K562 (cell line): ENCODE measurements around the gene RBM34. TPM values are rescaled to one million over a fixed set of nuclear protein-coding genes. Genes with fewer than 3 reads are reported as not detected.

Experiments used
- BRCA1 ChIP-seq, 2 experiments: fragments of 450-650 bp in 1 of 2; sonication (generic) in 1 of 2; formaldehyde crosslinking in 1 of 2; IDR thresholded peaks; 2 replicates each; pipeline versions ENCODE4 v1.5.0 to v1.6.1; 2017 to 2020; ENCODE audit warnings: mild to moderate bottlenecking in 1 of 2, missing genetic modification reagents in 1 of 2
- BRD9 ChIP-seq: fragments of 450-650 bp; IDR thresholded peaks from 2 replicates; pipeline ENCODE4 v1.6.1; 2018; ENCODE audit warnings: low read depth; ENCODE audit not compliant: partially characterized antibody
- CREBBP ChIP-seq: IDR thresholded peaks from one replicate; pipeline ENCODE4 v1.6.1; 2012; ENCODE audit warnings: low read depth, mild to moderate bottlenecking, control low read depth, inconsistent platforms, low read length
- EHMT2 ChIP-seq: fragments of 450-650 bp; IDR thresholded peaks from 2 replicates; pipeline ENCODE4 v1.6.1; 2018; ENCODE audit warnings: antibody characterized with exemption
- FIP1L1 ChIP-seq: fragments of 200-400 bp; formaldehyde crosslinking; IDR thresholded peaks from 2 replicates; pipeline ENCODE4 v1.6.1; 2018; ENCODE audit warnings: mild to moderate bottlenecking, low read depth, low read length; ENCODE audit not compliant: poor library complexity, severe bottlenecking
- FOXM1 ChIP-seq, 2 experiments: fragments of 450-650 bp in 1 of 2; sonication (generic) in 1 of 2; formaldehyde crosslinking in 1 of 2; IDR thresholded peaks; 2 replicates each; pipeline versions ENCODE4 v1.6.1 to v1.9.0; 2017 to 2022; ENCODE audit warnings: low read depth in 2 of 2, mild to moderate bottlenecking in 2 of 2, missing genetic modification reagents in 1 of 2, moderate library complexity in 1 of 2
- HOXB6 ChIP-seq: fragments of 250-450 bp; sonication (Bioruptor Pico); IDR thresholded peaks from 2 replicates; pipeline ENCODE4 v1.5.1; 2022; ENCODE audit warnings: mild to moderate bottlenecking, borderline replicate concordance
- MECOM ChIP-seq: fragments of 250-450 bp; sonication (Bioruptor Pico); IDR thresholded peaks from 2 replicates; pipeline ENCODE4 v1.8.0; 2022; ENCODE audit warnings: inconsistent platforms
- PHB2 ChIP-seq: fragments of 450-650 bp; IDR thresholded peaks from 2 replicates; pipeline ENCODE4 v1.6.1; 2017; ENCODE audit warnings: low read depth
- PRMT5 ChIP-seq: sonication (generic); formaldehyde crosslinking; IDR thresholded peaks from 2 replicates; pipeline ENCODE4 v1.5.0; 2020; ENCODE audit warnings: missing genetic modification reagents
- SAFB2 ChIP-seq: fragments of 200-400 bp; formaldehyde crosslinking; IDR thresholded peaks from 2 replicates; pipeline ENCODE4 v1.6.1; 2018; ENCODE audit warnings: borderline replicate concordance, low read length, low read depth, moderate library complexity; ENCODE audit not compliant: severe bottlenecking
- XRCC3 ChIP-seq: fragments of 450-650 bp; IDR thresholded peaks from 2 replicates; pipeline ENCODE4 v1.6.1; 2017; ENCODE audit warnings: mild to moderate bottlenecking, moderate library complexity
- ZC3H8 ChIP-seq: fragments of 450-650 bp; IDR thresholded peaks from 2 replicates; pipeline ENCODE4 v1.6.1; 2017
- ZEB2 ChIP-seq: fragments of 450-650 bp; IDR thresholded peaks from 2 replicates; pipeline ENCODE4 v1.6.1; 2016
- ZKSCAN1 ChIP-seq: fragments of 150-350 bp; IDR thresholded peaks from 2 replicates; pipeline ENCODE4 v1.6.1; 2016; ENCODE audit warnings: low read depth, low read length
- ZNF23 ChIP-seq: fragments of 250-450 bp; sonication (Bioruptor Pico); IDR thresholded peaks from 2 replicates; pipeline ENCODE4 v1.4.0; 2020; ENCODE audit warnings: mild to moderate bottlenecking
- ZNF274 ChIP-seq: IDR thresholded peaks from 2 replicates; pipeline ENCODE4 v1.6.1; 2011; ENCODE audit warnings: low read depth, mild to moderate bottlenecking, low read length, moderate library complexity, borderline replicate concordance
- ZNF3 ChIP-seq: fragments of 250-450 bp; sonication (Bioruptor Pico); IDR thresholded peaks from 2 replicates; pipeline ENCODE4 v1.5.0; 2021; ENCODE audit warnings: mild to moderate bottlenecking, moderate library complexity
- ZNF780A ChIP-seq: fragments of 250-450 bp; sonication (Bioruptor Pico); IDR thresholded peaks from 2 replicates; pipeline ENCODE4 v1.5.0; 2021; ENCODE audit warnings: mild to moderate bottlenecking
- polyA plus RNA-seq, 8 experiments: library from polyadenylated mRNA; depleted of rRNA in 4 of 8; stranded (reverse) in 5 of 8; unstranded in 3 of 8; fragments of >200 nt; fragmentation: Nextera tagmentation in 2 of 8; fragmentation: Illumina TruSeq in 1 of 8; extraction: Ambion mirVana in 2 of 8; extraction: Trizol in 1 of 8; gene quantifications; 2 replicates each; pipeline versions ENCODE4 v1.2.1 to v1.2.3, GENCODE V29; 2011 to 2014; ENCODE audit warnings: inconsistent platforms in 1 of 8, missing spikeins in 1 of 8
- total RNA-seq, 7 experiments: library from RNA; depleted of rRNA in 6 of 7; stranded (reverse); fragments of >200 nt in 6 of 7; fragmentation: Illumina TruSeq in 2 of 7; extraction: Trizol in 2 of 7; gene quantifications; 2 replicates each; pipeline versions ENCODE4 v1.2.1 to v1.2.3, GENCODE V29; 2011 to 2021; ENCODE audit warnings: low replicate concordance in 1 of 7
- TF ChIP-seq, protein P1 (sequence below): fragments of 450-650 bp; IDR thresholded peaks from 2 replicates; pipeline ENCODE4 v1.6.1; 2017; ENCODE audit warnings: mild to moderate bottlenecking, moderate library complexity
- TF ChIP-seq, protein P2 (sequence below): fragments of 450-650 bp; formaldehyde crosslinking; IDR thresholded peaks from 2 replicates; pipeline ENCODE4 v1.4.0; 2020; ENCODE audit warnings: mild to moderate bottlenecking, moderate library complexity
- TF ChIP-seq, protein P3 (sequence below): fragments of 150-350 bp; IDR thresholded peaks from 2 replicates; pipeline ENCODE4 v1.6.1; 2014; ENCODE audit warnings: low read depth, mild to moderate bottlenecking, low read length, borderline replicate concordance
- TF ChIP-seq, protein P4 (sequence below): fragments of 450-650 bp; formaldehyde crosslinking; IDR thresholded peaks from 2 replicates; pipeline ENCODE4 v1.4.0; 2020; ENCODE audit warnings: mild to moderate bottlenecking, moderate library complexity

RBM34 gene
- total and polyA plus RNA-seq, 9 of the 15 experiments (the other 6 are each of a cell fraction or from before 2014, with no cell fraction given): 64.0 to 178 (median 124) TPM

DNA sequence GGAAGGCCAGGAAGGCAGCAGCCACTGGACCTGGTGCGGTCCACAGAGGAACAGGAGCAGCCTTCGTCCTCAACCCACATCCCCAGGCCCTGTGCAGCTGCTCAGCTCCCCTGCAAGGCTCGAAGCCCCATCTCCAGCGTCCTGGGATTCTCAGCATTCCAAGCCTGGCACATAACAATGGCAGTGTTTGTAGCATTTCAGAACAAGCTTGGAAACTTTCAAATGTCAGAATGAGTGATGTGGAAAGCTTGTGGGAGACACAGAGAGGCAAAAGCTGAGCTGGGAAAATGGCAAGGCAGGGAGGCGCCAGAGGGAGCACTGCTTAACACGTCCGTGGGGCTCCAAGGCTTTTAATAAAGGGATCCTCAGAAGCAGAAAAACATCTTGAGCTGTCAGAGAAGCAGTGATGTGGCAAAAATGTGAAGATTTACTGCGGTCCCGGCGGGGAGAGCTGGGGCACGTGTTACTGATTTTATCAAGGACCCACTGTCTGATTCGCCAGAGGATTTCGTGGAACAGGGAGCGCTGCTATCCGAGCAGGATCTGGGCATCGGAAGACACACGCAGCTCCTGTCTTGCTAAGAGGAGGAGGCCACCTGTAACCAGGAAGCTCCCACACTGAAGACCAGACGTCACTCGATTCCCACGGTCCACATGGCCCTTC is 70.5 kb downstream of the RBM34 start (continued):
- TF ChIP-seq XRCC3 (no peak), ZEB2 (no peak), ZC3H8 (no peak), SAFB2 (no peak), EHMT2 (no peak), ZNF23 (CRISPR knock-in tag) (no peak), FOXM1 (IDR thresholded peaks at IDR 0.05; ENCODE audit: low read depth) (no peak), FOXM1 (CRISPR knock-in tag; IDR thresholded peaks at IDR 0.05; ENCODE audit: low read depth) (no peak), ZNF274 (no peak), BRCA1 (IDR thresholded peaks at IDR 0.05) (no peak), BRCA1 (CRISPR knock-in tag; IDR thresholded peaks at IDR 0.05) (no peak), ZNF780A (CRISPR knock-in tag) (no peak), MECOM (CRISPR knock-in tag) (no peak), ZNF3 (no peak), CREBBP (no peak), HOXB6 (CRISPR knock-in tag) (no peak), ZKSCAN1 (no peak), BRD9 (no peak), PHB2 (no peak), FIP1L1 (no peak), PRMT5 (CRISPR knock-in tag) (no peak)
- TF ChIP-seq, protein P1, sequence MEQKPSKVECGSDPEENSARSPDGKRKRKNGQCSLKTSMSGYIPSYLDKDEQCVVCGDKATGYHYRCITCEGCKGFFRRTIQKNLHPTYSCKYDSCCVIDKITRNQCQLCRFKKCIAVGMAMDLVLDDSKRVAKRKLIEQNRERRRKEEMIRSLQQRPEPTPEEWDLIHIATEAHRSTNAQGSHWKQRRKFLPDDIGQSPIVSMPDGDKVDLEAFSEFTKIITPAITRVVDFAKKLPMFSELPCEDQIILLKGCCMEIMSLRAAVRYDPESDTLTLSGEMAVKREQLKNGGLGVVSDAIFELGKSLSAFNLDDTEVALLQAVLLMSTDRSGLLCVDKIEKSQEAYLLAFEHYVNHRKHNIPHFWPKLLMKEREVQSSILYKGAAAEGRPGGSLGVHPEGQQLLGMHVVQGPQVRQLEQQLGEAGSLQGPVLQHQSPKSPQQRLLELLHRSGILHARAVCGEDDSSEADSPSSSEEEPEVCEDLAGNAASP: no peak
- TF ChIP-seq, protein P2, sequence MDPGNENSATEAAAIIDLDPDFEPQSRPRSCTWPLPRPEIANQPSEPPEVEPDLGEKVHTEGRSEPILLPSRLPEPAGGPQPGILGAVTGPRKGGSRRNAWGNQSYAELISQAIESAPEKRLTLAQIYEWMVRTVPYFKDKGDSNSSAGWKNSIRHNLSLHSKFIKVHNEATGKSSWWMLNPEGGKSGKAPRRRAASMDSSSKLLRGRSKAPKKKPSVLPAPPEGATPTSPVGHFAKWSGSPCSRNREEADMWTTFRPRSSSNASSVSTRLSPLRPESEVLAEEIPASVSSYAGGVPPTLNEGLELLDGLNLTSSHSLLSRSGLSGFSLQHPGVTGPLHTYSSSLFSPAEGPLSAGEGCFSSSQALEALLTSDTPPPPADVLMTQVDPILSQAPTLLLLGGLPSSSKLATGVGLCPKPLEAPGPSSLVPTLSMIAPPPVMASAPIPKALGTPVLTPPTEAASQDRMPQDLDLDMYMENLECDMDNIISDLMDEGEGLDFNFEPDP: no peak
- TF ChIP-seq, protein P3, sequence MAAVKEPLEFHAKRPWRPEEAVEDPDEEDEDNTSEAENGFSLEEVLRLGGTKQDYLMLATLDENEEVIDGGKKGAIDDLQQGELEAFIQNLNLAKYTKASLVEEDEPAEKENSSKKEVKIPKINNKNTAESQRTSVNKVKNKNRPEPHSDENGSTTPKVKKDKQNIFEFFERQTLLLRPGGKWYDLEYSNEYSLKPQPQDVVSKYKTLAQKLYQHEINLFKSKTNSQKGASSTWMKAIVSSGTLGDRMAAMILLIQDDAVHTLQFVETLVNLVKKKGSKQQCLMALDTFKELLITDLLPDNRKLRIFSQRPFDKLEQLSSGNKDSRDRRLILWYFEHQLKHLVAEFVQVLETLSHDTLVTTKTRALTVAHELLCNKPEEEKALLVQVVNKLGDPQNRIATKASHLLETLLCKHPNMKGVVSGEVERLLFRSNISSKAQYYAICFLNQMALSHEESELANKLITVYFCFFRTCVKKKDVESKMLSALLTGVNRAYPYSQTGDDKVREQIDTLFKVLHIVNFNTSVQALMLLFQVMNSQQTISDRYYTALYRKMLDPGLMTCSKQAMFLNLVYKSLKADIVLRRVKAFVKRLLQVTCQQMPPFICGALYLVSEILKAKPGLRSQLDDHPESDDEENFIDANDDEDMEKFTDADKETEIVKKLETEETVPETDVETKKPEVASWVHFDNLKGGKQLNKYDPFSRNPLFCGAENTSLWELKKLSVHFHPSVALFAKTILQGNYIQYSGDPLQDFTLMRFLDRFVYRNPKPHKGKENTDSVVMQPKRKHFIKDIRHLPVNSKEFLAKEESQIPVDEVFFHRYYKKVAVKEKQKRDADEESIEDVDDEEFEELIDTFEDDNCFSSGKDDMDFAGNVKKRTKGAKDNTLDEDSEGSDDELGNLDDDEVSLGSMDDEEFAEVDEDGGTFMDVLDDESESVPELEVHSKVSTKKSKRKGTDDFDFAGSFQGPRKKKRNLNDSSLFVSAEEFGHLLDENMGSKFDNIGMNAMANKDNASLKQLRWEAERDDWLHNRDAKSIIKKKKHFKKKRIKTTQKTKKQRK: no peak
- TF ChIP-seq, protein P4, sequence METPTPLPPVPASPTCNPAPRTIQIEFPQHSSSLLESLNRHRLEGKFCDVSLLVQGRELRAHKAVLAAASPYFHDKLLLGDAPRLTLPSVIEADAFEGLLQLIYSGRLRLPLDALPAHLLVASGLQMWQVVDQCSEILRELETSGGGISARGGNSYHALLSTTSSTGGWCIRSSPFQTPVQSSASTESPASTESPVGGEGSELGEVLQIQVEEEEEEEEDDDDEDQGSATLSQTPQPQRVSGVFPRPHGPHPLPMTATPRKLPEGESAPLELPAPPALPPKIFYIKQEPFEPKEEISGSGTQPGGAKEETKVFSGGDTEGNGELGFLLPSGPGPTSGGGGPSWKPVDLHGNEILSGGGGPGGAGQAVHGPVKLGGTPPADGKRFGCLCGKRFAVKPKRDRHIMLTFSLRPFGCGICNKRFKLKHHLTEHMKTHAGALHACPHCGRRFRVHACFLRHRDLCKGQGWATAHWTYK (CRISPR knock-in tag): no peak
